GM21367 (cell line): Measurements from ENCODE around the gene ELAVL1.
A peak's percentile ranks its signal among the peaks of the same experiment; 100 is the strongest.

Experiments used
- ATAC-seq: cut with Tn5 transposase; IDR thresholded peaks from one replicate; pipeline ENCODE4 v1.9.1; 2021; ENCODE audit not compliant: unreplicated experiment

Gene ELAVL1

GRCh38 chr19:8022275-8022674 is 16.8 kb upstream of the ELAVL1 start:
- ATAC-seq, result no peak

GRCh38 chr19:8021374-8021773 is 15.9 kb upstream of the ELAVL1 start:
- no peak for ATAC-seq

- ATAC-seq, result no peak
These were observed 15.2 kb upstream of the ELAVL1 start for GRCh38 chr19:8020681-8021080.

DNA sequence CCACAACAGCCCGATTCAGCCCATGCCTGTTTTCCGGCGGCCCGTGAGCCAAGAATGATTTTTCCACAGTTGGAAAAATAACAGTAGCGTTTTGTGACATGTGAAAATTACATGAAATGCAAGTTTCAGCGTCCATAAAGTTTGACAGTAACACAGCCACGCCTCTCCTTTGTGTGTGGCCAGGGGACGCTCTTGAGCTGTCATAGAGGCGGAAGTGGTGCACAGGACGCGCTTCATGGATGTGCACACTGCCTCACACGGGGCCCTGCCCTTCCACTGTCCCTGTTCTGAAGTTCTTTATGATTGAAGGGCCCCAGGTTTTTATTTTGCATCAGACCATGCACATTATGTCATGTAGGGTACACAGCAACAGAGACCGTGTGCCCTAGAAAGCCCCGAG is 12.4 kb upstream of the ELAVL1 start:
- no peak for ATAC-seq

GRCh38 chr19:8004723-8005513 is 523 bp downstream of the ELAVL1 start:
- ATAC-seq, result peak; percentile 21

DNA sequence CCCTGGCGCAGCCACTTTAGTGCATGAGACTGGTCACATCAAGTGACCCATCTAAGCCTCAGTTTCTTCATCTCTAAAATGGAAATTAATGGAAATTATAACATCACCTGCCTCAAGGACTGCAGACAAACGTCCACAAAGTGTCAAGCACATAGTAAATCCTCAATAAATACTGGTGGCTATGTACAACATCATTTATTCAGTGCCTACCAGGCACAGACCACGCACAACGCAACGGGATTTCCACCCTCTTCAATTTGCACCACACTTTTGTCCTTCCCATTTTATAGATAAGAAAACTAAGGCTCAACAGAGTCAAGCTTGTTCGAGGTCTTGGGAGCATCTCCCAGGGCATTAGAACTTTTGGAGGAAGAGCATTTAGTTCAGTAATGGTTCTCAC is 1.4 kb downstream of the ELAVL1 start:
- ATAC-seq, result no peak

- no peak for ATAC-seq
These were observed 3.2 kb downstream of the ELAVL1 start for GRCh38 chr19:8001995-8002849.

DNA sequence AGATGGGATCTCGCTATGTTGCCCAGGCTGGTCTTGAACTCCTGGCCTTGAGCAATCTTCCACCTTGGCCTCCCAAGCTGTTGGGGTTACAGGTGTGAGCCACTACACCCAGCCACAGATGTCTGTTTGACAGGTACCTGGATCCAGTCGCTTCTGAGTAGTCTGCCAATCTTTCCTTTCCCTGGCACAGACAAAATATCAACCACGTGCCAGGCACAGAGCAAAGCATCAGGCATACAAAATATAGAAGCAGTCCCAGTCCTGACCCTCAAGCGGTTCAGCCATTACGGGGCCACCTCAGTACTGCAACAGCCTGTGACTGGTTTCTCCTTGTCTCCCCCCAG is 3.8 kb downstream of the ELAVL1 start:
- ATAC-seq, result no peak

GRCh38 chr19:8000298-8001038 is 5.0 kb downstream of the ELAVL1 start:
- ATAC-seq, result no peak

- no peak for ATAC-seq
These were observed 6.1 kb downstream of the ELAVL1 start for GRCh38 chr19:7999376-7999775.

- ATAC-seq, result no peak
These were observed 7.5 kb downstream of the ELAVL1 start for GRCh38 chr19:7997809-7998480.

DNA sequence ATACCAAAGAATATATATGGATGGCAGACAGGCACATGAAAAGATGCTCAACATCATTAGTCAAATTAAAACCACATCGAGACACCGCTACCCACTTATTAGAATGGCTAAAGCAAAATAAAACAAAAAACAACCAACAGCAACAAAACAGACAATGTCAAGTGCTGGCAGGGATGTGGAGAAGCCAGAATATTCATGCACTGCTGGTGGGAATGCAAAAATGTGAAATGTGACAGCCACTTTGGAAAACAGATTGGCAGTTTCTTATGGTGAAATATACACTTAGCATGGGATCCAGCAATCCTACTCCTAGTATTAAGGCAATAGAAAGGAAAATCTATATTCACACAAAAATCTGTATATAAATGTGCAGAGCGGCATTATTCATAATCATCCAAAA is 8.6 kb downstream of the ELAVL1 start:
- no peak for ATAC-seq

DNA sequence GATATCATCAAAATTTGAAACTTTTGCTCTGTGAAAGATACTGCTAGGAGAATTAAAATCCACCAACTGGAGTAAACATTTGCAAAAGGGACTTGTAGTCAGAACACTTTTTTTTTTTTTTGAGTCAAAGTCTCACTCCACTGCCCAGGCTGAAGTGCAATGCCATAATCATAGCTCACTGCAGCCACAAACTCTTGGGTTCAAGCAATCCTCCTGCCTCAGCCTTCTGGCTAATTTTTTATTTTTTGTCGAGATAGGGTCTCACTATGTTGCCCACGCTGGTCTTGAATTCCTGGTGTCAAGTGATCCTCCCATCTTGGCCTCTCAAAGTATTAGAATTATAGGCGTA is 9.7 kb downstream of the ELAVL1 start:
- no peak for ATAC-seq

- no peak for ATAC-seq
These were observed 10.3 kb downstream of the ELAVL1 start for GRCh38 chr19:7994928-7995809.

GRCh38 chr19:7994114-7994513 is 11.3 kb downstream of the ELAVL1 start:
- no peak for ATAC-seq

- ATAC-seq, result no peak
These were observed 11.9 kb downstream of the ELAVL1 start for GRCh38 chr19:7993560-7993959.

GRCh38 chr19:7992575-7992974 is 12.9 kb downstream of the ELAVL1 start:
- no peak for ATAC-seq

- no peak for ATAC-seq
These were observed 16.3 kb downstream of the ELAVL1 start for GRCh38 chr19:7989071-7989575.

DNA sequence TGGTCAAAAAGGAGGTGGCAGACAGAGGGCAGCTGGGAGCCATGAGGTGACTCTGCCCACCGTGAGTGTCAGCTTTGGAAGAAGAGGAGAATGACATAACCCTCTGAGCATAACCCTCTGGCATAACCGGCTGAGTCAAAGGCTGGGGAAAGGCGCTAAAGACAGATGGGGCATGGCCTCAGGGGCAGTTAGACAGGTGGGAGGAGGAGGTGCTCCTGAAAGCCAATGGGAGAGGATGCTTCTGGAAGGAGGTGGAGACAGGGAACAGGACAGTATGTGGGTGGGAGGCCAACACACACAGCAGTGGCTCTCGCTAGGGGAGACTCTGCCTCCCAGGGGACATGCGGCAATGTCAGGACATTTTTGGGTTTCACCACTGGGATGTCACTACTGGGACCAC is 17.1 kb downstream of the ELAVL1 start:
- ATAC-seq, result no peak
